Transverse colon (tissue), 3 donors: ENCODE data around the gene GABRD.

Experiments used
- CTCF ChIP-seq, 5 experiments: fragments of 200-600 bp in 3 of 5; fragments of 450-650 bp in 2 of 5; sonication (generic) in 3 of 5; IDR thresholded peaks; 1 replicate in 2 of 5; 2 replicates in 3 of 5; pipeline ENCODE4 v1.5.1; 2016 to 2017; ENCODE audit warnings: antibody characterized with exemption in 5 of 5, inconsistent platforms in 3 of 5, mild to moderate bottlenecking in 2 of 5, moderate library complexity in 1 of 5
- POLR2A ChIP-seq: fragments of 450-650 bp; IDR thresholded peaks from one replicate; pipeline ENCODE4 v1.6.1; 2016; ENCODE audit warnings: antibody characterized with exemption, mild to moderate bottlenecking, moderate library complexity

- TF ChIP-seq POLR2A (no peak), CTCF (IDR thresholded peaks at IDR 0.05) (no peak)
These were observed 24.7 kb downstream of the GABRD start for GRCh38 chr1:2043886-2044285.
